PC-3 (cell line): Measurements from ENCODE around the gene RAX.

Experiments
- CTCF ChIP-seq: fragments of 300-600 bp; sonication (generic); conservative IDR thresholded peaks from 2 replicates; pipeline ENCODE4 v1.5.1; 2017; ENCODE audit warnings: antibody characterized with exemption, low read depth, mild to moderate bottlenecking, low read length
- EZH2 ChIP-seq: fragments of 300-600 bp; sonication (generic); IDR thresholded peaks from one replicate; pipeline ENCODE4 v1.6.1; 2017; ENCODE audit warnings: antibody characterized with exemption, mild to moderate bottlenecking, low read length; ENCODE audit not compliant: unreplicated experiment
- EZH2phosphoT487 ChIP-seq: fragments of 300-600 bp; sonication (generic); IDR thresholded peaks from 2 replicates; pipeline ENCODE4 v1.6.1; 2018; ENCODE audit warnings: mild to moderate bottlenecking, antibody characterized with exemption, low read length, borderline replicate concordance

GRCh38 chr18:59232309-59233016 is 40.8 kb downstream of the RAX start:
- no peak for TF ChIP-seq CTCF
- no peak for TF ChIP-seq EZH2
- no peak for TF ChIP-seq EZH2phosphoT487
